Choroid plexus epithelial cell (primary cell): ENCODE measurements around the gene DUSP16.
A peak's percentile ranks its signal among the peaks of the same experiment; 100 is the strongest.

Experiments
- DNase-seq: peaks from one replicate; pipeline ENCODE4 v3.0.0-alpha.2; 2010; ENCODE audit warnings: low read depth
- H3K4me3 ChIP-seq: 2 replicates; pipeline ENCODE4 v1.5.1; 2011; ENCODE audit warnings: low read depth, mild to moderate bottlenecking, control low read depth, low read length, moderate library complexity
- TF ChIP-seq, protein P1 (sequence below): conservative IDR thresholded peaks from 2 replicates; pipeline ENCODE4 v1.5.1; 2011; ENCODE audit warnings: low read depth, mild to moderate bottlenecking, control low read depth, inconsistent platforms, low read length, moderate library complexity

The DUSP16 gene

DNA sequence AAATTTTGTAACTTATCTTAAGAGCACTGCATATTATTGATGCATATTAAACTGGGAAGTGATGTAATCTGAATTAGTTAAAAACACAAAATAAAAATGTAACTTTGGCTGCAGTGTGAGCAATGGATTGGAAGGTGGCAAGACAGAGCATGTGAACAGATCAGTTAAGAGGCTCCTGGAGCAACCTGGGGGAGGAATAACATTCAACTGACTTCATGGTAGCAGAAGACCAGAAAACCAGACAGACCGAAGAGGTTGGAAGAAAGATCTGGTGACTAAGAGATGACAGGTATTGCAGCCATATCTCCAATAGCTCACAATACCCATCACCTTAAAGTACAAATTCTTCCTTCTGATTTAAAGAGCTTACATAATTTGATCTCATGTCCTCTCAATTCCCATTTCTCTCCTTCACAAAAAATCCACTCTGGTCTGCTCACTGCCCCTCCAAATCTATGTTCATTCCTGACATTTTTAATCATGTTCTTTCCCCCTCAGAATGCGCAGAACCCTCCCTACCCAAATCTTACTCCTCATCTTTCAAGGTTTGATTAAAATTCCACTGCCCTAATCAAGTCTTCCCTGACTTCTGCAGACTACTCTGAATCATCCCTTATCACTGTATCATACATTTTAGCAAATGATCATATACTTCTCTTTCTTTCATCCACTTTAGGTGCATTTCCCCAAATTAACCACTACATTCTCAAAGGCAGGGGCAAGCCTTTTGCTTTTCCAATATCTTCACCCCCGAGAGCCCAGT, 51.5 kb downstream of the DUSP16 start:
- no peak overlapping the region for H3K4me3 ChIP-seq
- DNase-seq, result no peak
- TF ChIP-seq, protein P1, sequence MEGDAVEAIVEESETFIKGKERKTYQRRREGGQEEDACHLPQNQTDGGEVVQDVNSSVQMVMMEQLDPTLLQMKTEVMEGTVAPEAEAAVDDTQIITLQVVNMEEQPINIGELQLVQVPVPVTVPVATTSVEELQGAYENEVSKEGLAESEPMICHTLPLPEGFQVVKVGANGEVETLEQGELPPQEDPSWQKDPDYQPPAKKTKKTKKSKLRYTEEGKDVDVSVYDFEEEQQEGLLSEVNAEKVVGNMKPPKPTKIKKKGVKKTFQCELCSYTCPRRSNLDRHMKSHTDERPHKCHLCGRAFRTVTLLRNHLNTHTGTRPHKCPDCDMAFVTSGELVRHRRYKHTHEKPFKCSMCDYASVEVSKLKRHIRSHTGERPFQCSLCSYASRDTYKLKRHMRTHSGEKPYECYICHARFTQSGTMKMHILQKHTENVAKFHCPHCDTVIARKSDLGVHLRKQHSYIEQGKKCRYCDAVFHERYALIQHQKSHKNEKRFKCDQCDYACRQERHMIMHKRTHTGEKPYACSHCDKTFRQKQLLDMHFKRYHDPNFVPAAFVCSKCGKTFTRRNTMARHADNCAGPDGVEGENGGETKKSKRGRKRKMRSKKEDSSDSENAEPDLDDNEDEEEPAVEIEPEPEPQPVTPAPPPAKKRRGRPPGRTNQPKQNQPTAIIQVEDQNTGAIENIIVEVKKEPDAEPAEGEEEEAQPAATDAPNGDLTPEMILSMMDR, result no peak

DNA sequence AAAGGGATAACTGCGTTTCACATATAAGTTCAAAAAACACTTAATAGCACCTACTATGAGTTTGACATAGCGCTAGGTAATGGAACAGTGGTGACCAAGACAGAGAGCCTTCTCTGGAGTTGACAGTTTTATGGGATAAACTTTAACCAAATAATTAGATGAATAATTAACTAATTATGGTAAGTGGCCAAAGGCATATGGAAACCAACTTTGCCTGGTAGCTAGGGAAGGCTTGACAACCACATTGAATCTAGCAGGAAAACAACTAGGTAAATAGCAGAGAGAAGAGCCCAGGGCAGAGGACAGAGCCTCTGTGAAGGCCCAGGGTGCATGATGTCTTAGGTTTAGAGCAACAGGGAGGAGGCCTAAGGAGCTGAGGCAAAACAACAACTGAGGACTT, 52.1 kb downstream of the DUSP16 start:
- TF ChIP-seq, protein P1, result no peak
- H3K4me3 ChIP-seq, result no peak overlapping the region
- DNase-seq, result no peak

DNA sequence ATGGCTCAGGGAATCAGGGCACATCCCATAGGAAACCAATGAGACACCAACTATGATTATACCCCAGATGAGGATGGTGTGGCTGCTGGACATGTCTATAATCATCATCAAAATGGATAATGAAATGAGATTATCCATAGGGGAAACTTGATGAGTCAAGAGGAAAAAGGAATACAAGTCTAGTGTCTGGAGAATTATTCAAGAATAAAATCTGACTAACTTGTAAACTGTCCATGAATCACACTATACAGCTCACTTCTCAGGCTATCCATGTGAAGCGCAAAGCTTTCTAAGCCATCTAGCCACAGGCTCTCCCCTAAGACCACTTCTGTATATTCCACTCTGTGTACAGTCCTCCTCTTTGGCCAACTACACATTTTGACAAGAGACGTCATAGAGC, 52.5 kb downstream of the DUSP16 start:
- TF ChIP-seq, protein P1, result no peak
- peak; percentile 28 for DNase-seq
- no peak overlapping the region for H3K4me3 ChIP-seq

DNA sequence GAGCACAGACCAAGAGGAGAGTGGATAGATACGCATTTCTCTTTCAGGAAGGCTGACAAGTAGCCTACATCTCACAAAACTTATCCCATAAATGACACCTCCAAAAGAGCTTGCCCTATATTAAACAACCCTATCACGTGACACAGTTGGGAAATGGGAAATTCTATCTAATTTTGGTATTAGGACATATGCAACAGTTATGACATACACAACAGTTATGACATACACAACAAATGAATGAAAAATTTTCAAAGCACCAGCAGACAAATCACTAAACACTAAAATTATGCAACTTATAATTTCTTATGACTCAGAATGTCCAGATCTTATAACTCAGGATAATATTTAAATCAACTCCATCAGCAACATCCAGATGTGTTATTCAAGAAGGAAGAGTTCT, 54.1 kb downstream of the DUSP16 start:
- TF ChIP-seq, protein P1, result no peak
- DNase-seq, result peak; percentile 54
- no peak overlapping the region for H3K4me3 ChIP-seq

DNA sequence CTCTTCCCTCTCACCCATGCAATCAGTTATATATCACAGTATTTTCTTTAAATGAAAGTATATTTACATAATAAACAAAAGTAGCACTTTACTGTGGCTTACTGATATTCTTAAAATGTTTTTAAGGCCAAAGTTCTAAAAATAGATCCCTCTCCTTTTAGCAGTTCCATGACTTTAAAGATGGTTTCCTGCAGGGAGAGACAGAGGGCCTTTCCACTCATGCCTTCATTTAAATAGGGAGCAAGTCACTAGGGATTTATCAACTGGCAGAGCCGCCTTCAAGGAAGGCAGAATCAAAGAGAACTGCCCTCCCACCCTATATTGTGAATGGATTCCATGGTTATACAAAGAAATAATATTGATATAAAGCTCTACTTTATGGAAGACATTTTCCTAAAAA, 55.5 kb downstream of the DUSP16 start:
- no peak overlapping the region for H3K4me3 ChIP-seq
- no peak for DNase-seq
- TF ChIP-seq, protein P1, result no peak

DNA sequence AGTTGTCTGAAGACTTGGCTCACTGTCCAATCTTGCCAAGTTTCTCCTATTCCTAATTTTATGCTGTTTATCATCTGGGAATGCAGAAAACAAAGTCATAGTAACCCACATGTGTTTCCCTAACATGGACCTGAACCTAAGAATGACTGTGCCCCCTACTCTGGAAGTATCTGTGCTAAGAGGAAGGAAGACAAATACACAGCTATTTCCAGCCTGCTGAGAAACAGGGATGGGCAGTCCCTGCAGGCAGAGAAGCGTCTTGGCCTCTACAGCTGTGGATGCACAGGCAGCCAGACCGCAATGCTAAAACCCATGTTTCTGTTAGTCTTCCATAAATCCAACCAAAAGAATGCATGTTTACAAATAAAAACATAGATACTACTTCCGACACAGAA, 56.2 kb downstream of the DUSP16 start:
- TF ChIP-seq, protein P1, result peak; percentile 29
- H3K4me3 ChIP-seq, result no peak overlapping the region
- DNase-seq, result peak; percentile 76
